Progenitor cell of endocrine pancreas (in vitro differentiated cells): ENCODE results near the gene UNC93B1. TPM values are rescaled to one million over a fixed set of nuclear protein-coding genes. Genes with fewer than 3 reads are reported as not detected.
"Not testable (repeated sequence)": the region's sequence is repeated elsewhere in the genome, so short reads cannot be mapped to it uniquely, and the experiment has no call there.

Experiments used
- DNase-seq: peaks from one replicate; pipeline ENCODE4 v3.0.0; 2021; ENCODE audit warnings: low spot score; ENCODE audit not compliant: unreplicated experiment
- H3K27ac Mint-ChIP-seq: 2 replicates; pipeline ENCODE4 v1.8.0; 2021; ENCODE audit warnings: mild to moderate bottlenecking, moderate library complexity, mixed read lengths
- H3K27me3 Mint-ChIP-seq: 2 replicates; pipeline ENCODE4 v1.8.0; 2021; ENCODE audit warnings: mixed read lengths
- H3K36me3 Mint-ChIP-seq: 2 replicates; pipeline ENCODE4 v1.8.0; 2022; ENCODE audit warnings: mixed read lengths; ENCODE audit not compliant: insufficient read depth
- H3K4me1 Mint-ChIP-seq: 2 replicates; pipeline ENCODE4 v1.8.0; 2021; ENCODE audit warnings: low read depth, mixed read lengths
- H3K4me3 Mint-ChIP-seq: 2 replicates; pipeline ENCODE4 v1.8.0; 2021; ENCODE audit warnings: low read depth, mild to moderate bottlenecking, moderate library complexity, mixed read lengths
- H3K9me3 Mint-ChIP-seq: 2 replicates; pipeline ENCODE4 v1.8.0; 2021; ENCODE audit warnings: low read depth, mixed read lengths
- total RNA-seq: library from RNA; stranded (reverse); gene quantifications from 2 replicates; pipeline ENCODE4 v1.2.1, GENCODE V29; 2021
- TF ChIP-seq, protein P1 (sequence below): fragments of 200-600 bp; sonication (generic); IDR thresholded peaks from one replicate; pipeline ENCODE4 v1.5.0; 2021; ENCODE audit warnings: antibody characterized with exemption, mild to moderate bottlenecking; ENCODE audit not compliant: unreplicated experiment

Gene UNC93B1
- total RNA-seq, 1 donor from 2014 or later: 8.0 TPM

DNA sequence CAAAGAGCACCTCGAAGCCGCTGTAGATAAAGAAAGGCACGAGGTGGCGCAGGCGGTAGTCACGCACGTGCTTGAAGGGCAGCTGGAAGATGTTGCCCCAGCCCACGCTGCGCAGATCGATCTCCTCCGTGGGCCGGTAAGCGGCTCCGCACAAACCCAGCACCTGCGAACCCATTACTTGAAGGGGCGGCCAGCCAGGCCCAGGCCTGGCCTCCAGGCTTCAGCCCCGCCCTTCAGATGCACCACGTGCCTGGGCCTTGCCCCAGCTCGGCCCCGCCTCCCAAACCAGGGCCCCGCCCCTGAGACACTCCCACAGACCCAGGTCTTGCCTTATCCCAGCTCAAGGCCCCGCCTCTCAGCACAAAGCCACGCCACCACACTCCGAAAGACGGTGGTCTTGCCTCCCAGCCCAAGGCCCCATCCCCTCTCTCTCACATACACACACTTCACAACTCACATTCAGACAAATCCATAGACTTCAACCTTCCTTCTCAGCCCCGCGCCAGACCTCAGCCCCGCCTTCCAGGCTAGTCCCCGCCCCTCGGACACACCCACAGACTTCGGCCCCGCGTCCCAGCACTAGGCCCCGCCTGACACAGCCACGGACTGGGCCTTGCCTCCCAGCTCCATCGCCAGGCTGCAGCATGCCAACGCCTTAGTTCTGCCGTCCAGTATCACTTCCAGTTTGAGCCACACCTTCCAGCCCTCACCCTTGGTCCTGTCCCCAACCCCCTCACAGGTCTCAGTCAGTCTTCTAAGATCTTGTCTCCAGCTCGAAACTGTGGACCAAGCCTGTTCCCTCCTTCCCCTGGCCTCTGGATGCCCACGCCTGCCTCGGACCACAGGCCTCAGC, 7.0 kb downstream of the UNC93B1 start:
- DNase-seq: no peak
- TF ChIP-seq, protein P1, sequence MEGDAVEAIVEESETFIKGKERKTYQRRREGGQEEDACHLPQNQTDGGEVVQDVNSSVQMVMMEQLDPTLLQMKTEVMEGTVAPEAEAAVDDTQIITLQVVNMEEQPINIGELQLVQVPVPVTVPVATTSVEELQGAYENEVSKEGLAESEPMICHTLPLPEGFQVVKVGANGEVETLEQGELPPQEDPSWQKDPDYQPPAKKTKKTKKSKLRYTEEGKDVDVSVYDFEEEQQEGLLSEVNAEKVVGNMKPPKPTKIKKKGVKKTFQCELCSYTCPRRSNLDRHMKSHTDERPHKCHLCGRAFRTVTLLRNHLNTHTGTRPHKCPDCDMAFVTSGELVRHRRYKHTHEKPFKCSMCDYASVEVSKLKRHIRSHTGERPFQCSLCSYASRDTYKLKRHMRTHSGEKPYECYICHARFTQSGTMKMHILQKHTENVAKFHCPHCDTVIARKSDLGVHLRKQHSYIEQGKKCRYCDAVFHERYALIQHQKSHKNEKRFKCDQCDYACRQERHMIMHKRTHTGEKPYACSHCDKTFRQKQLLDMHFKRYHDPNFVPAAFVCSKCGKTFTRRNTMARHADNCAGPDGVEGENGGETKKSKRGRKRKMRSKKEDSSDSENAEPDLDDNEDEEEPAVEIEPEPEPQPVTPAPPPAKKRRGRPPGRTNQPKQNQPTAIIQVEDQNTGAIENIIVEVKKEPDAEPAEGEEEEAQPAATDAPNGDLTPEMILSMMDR: no peak
- Mint-ChIP-seq H3K27me3 (peaks cover 30% of the 10 kb centered on the region), H3K4me3 (no peak overlapping the region), H3K27ac (no peak overlapping the region), H3K9me3 (no peaks in the 10 kb centered on the region), H3K4me1 (no peaks in the 10 kb centered on the region), H3K36me3 (peaks cover 1% of the 10 kb centered on the region)

DNA sequence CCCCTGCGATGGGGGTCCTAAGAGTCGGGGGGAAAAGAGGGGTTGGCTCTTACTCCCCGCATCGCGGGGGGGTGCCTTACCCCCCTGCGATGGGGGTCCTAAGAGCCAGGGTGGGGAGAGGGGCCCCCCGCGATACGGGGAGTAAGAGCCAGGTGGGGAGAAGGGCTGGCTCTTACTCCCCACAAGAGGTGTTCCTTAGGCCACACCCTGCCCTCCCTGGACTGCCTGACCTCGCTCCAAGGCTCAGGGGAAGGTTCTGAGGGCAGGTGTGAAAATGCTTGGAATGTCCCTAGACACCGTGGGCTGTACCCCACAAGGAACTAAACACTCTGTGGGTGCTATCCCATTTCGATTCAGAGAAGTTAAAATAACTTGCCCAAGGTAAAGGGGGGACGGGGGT, 7.8 kb downstream of the UNC93B1 start:
- Mint-ChIP-seq H3K4me3 (no peak overlapping the region), H3K36me3 (peaks cover 1% of the 10 kb centered on the region), H3K9me3 (no peaks in the 10 kb centered on the region), H3K4me1 (no peaks in the 10 kb centered on the region), H3K27me3 (peaks cover 33% of the 10 kb centered on the region), H3K27ac (no peak overlapping the region)
- DNase-seq: no peak
- TF ChIP-seq, protein P1: no peak

DNA sequence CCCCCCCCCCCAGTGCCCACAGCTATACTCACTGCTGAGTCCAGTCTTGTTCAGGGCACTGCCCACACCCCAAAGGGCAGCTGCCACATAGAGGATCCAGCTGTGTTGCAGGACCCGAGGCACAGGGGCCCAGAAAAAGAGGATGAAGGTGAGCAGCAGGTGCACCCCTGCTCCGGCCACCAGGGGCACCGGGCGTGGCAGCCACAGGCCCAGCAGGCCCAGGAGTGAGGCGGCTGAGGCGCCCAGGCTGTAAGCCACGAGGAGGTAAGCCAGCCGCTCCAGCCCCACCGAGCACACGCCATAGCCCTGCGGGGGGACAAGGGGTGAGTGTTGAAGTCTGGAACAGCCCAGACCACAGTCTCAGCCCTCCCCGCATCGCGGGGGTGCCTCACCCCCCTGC, 8.3 kb downstream of the UNC93B1 start:
- not testable (repeated sequence) for H3K4me3 Mint-ChIP-seq, H3K4me1 Mint-ChIP-seq, DNase-seq, H3K9me3 Mint-ChIP-seq, H3K36me3 Mint-ChIP-seq, H3K27ac Mint-ChIP-seq
- peaks cover 35% of the 10 kb centered on the region for H3K27me3 Mint-ChIP-seq

DNA sequence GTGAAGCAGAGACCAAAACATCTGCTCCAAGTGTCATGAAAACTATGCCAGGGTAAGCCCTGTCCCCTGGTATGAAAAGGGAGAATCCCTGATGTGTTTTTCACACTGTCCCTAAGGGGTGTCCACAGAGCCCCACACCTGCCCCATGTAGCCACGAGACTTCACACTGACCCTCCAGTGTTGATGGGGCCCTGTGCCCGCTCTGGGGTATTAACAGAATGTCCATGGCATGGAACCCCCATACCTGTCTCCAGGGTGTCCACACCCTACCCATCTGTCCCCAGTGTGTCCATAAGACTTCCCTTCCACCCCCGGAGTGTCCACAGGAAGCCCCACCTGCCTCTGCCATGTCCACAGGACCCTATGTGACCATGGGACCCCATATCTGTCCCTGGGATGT, 8.8 kb downstream of the UNC93B1 start:
- not testable (repeated sequence) for H3K9me3 Mint-ChIP-seq, H3K4me1 Mint-ChIP-seq, H3K27ac Mint-ChIP-seq, DNase-seq, H3K4me3 Mint-ChIP-seq, H3K36me3 Mint-ChIP-seq
- H3K27me3 Mint-ChIP-seq: peaks cover 35% of the 10 kb centered on the region

DNA sequence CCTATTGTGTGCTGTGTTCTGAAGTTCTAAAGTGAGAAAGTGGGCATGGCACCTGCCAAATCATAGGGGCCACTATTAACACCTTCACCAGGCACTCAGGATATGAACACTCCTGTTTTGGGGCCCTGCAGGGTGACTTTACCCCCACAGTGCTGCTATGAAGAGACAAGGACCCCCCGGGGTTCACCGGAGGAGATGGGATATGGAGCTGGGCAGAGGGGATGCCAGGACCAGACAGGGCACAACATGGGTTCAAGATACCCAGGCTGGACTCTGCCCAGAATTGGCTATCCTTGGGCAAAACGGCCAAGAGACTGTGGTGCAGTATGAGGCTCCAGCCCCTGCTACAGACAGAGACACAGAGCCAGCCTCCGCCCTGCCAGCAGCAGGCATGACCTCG, 9.5 kb downstream of the UNC93B1 start:
- not testable (repeated sequence) for DNase-seq, H3K4me1 Mint-ChIP-seq, H3K27ac Mint-ChIP-seq, H3K9me3 Mint-ChIP-seq, H3K36me3 Mint-ChIP-seq, H3K4me3 Mint-ChIP-seq
- H3K27me3 Mint-ChIP-seq: peaks cover 42% of the 10 kb centered on the region

DNA sequence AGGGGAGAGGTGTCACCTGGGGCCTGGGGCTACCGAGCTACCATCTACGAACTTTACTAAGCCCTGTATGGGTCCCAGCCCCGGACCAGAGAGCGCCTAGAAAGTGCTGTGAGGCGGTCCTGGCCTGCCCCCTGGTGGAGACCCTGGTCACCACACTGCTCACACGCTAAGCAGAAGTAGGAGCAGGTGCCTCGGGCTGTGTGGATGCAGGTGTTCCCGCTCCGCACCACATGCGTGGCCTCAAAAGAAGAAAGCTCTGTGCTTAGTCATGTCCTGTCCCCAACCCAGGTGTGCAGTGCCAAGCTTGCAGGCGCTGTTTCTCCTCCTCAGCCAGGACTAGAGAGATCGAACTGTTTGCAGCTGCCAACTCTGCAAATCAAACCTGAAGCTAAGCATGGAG, 10.1 kb downstream of the UNC93B1 start:
- DNase-seq, H3K4me1 Mint-ChIP-seq, H3K27ac Mint-ChIP-seq, H3K36me3 Mint-ChIP-seq, H3K9me3 Mint-ChIP-seq, H3K4me3 Mint-ChIP-seq: not testable (repeated sequence)
- TF ChIP-seq, protein P1: peak; percentile 70
- H3K27me3 Mint-ChIP-seq: peaks cover 48% of the 10 kb centered on the region

DNA sequence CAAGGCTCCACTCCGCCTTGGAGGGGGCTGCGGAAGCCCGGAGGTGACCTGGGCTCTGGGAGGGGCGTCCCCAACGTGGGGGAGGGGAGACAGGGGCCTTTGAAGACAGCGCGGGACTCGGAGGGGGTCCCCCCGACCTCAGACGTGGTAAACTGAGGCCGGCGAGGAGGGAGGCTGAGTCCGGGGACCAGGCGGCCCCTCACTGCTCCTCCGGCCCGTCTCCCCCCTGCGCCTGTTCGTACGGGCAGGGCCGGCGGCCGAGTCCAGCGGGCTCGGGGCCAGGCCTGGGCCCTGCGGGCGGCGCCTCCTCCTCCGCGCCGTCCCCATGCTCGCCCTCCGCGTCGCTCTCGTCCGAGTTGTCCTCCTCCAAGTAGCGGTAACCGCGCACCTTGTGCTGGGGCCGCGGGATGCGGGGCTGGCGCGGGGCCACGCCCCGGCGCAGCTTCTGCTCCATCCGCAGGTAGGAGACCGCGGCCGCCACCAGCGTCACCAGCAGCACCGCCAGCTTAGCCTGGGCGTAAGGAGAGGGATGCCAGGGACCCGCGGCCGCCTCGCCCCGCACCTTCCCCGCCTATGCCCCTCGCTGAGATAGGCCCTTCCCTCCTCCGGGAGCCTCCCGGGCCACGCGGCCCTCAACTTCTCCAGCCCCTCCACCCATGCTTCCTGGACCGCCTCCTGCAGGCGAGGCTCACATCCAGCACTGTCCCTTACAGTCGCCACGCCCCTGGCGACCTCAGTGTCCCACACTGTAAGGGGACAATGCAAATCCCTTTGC, 12.4 kb downstream of the UNC93B1 start:
- H3K27ac Mint-ChIP-seq, H3K4me1 Mint-ChIP-seq, DNase-seq, H3K9me3 Mint-ChIP-seq, H3K36me3 Mint-ChIP-seq: not testable (repeated sequence)
- H3K4me3 Mint-ChIP-seq: peak overlapping the region; percentile 49
- H3K27me3 Mint-ChIP-seq: peaks cover 40% of the 10 kb centered on the region

DNA sequence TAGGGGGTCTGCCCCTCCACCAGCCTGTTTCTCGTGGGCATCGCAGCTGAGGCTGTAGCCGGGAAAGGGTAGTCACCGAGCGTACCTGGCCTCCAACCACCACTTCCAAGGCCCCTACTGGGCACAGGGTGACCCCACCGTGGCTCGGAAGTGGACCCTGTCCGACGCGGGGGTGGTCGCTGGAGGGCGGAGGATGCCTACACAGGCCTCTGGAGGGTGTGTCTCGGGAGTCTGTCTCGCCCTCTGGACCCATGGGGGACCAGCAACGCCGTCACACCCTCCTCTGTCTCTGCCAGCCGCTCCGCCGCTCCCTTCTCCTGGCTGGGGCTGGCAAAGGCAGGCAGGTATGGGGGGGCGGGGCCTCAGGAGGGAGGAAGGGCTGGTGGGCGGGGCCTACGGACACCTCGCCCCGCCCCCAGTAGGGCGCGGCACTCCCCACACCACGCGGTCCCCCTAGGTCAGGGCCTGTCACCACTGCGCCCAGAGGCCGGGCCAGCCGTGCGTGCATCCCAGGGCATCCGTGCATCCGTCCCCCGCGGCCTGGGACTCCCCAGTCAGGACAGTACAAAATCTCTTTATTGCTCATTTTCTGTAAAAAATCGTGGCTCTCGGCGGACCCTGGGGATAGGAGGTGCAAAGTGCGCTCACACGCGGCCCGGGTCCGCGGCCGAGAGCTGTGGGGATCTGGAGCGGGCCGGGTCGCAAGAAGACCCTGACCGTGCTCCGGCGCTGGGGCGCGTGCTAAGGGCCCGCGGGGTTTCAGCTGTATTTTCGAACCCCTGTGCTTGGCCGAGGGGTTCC, 13.2 kb downstream of the UNC93B1 start:
- H3K27ac Mint-ChIP-seq: peak overlapping the region; percentile 84
- not testable (repeated sequence) for DNase-seq, H3K4me3 Mint-ChIP-seq, H3K4me1 Mint-ChIP-seq, H3K9me3 Mint-ChIP-seq, H3K36me3 Mint-ChIP-seq
- peaks cover 43% of the 10 kb centered on the region for H3K27me3 Mint-ChIP-seq

DNA sequence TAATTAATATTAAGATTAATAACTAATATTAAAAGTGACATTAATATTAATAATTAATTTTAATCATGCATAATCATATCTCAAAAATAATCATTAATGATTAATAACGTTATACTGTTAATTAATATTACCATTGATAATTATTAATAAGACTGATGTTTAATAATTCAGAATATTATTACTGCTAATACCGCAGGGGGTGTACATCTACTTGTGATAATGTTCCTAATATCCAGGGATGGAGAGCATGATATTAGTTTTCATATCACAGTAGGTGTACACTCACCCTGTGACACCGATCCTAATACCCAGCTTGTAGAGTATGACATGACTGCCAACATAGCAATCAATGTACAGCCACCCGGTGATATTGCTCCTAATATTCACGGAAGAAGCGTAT, 18.6 kb downstream of the UNC93B1 start:
- not testable (repeated sequence) for H3K27ac Mint-ChIP-seq, H3K9me3 Mint-ChIP-seq, DNase-seq, H3K4me1 Mint-ChIP-seq, H3K36me3 Mint-ChIP-seq, H3K4me3 Mint-ChIP-seq
- peaks cover 41% of the 10 kb centered on the region for H3K27me3 Mint-ChIP-seq
